NK-92 (cell line): ENCODE results near the gene ZNF491.
"Not testable (repeated sequence)": the region's sequence is repeated elsewhere in the genome, so short reads cannot be mapped to it uniquely, and the experiment has no call there.

ENCODE experiments used
- DNase-seq: peaks from one replicate; lab custom pipeline; 2025; ENCODE audit not compliant: unreplicated experiment; lab: John Stamatoyannopoulos, UW

The ZNF491 gene

DNA sequence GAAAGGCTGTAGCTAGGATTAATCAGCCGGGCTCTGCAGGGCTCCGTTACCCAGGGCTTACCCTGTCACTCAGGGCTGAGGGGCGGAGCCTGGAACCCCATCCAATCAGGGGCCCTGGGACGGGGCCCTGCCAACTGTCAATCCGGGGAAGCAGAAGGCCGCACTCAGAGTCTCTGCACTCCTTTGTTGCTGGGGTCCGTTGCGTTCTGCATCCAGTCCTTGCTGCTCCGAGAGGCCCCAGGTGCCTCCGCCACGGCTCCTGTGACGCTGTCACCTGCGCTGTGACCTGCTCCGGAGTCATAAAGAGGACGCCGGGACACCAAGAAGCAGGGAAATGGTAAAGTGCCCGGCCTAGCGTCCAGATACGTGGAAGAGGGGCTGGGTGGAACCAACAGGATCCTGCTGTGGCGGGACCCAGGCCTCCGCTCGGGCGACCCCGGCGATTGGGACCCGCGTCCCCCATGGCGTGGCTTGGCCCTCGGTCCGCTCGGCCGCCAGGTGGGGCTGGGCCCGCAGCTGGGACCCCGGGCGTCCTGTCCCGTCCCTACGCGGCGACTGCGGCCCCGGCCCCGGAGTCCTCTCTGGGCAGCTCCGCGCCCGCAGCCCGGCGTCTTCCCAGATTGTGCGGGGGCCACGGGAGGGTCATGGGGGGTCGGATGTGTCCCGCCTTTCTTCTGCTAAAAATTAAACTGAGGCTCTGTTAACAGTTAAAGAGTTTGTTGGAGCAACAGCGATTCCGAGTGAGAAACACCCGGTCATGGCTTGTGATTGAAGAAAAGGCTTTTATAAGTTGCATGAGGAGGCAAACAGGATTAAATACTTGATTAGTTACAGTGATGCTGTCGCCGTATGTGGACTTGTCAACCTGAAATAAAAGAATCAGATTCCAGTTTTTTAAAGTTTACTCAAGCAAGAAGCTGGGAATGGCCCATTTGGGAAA lies at the start of gene ZNF491:
ZNF491 (plus strand) TSS at position 133 of the 940 bp plus-strand sequence. CDS start 7,431 bp downstream, outside the sequence.
- DNase-seq: no peak

DNA sequence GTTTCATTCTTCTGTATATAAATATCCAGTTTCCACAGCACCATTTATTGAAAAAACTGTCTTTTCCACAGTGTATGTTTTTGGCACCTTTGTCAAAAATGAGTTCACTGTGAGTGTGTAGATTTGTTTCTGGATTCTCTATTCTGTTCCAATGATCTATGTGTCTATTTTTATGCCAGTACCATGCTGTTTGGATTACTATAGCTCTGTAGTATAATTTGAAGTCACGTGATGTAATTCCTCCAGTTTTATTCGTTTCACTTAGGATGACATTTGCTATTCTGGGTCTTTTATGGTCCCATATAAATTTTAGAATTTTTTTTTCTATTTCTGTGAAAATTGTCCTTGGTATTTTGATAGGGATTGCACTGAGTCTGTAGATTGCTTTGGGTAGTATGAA lies 48.6 kb upstream of the ZNF491 start:
- DNase-seq: no peak

DNA sequence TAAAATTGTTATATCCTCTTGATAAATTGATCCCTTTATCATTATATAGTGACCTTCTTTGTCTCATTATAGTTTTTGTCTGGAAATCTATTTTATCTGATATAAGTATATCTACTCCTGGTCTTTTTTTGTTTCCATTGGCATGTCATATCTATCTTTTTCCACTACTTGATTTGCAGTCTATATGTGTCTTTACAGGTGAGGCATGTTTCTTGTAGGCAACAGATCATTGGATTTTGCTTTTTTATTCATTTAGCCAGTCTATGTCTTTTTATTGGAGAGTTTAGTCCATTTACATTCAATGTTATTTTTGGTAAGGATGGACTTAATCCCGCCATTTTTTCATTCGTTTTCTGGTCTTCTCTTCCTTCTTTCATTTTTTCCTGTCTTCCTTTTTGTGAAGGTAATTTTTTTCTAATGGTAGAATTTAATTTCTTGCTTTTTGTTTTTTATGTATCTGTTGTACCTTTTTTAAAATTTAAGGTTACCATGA lies 46.0 kb upstream of the ZNF491 start:
- DNase-seq: no peak

DNA sequence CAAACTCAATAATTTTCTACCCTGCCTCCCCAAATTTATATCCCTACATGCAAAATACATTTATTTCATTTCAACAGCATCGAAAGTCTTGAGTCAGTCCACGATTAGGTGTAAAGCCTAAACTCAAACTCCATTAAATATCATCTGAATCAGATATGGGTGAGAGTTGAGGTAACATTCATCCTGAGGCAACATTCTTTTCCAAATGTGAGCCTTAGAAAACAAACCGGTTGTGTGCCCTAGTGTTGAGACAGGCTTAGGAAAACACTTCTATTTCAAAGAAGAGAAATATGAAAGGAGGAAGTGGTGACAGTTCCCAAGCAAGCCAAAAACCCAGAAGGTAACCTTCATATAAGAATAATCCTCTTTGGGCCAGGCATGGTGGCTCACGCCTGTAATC lies 43.7 kb upstream of the ZNF491 start:
- DNase-seq: no peak

DNA sequence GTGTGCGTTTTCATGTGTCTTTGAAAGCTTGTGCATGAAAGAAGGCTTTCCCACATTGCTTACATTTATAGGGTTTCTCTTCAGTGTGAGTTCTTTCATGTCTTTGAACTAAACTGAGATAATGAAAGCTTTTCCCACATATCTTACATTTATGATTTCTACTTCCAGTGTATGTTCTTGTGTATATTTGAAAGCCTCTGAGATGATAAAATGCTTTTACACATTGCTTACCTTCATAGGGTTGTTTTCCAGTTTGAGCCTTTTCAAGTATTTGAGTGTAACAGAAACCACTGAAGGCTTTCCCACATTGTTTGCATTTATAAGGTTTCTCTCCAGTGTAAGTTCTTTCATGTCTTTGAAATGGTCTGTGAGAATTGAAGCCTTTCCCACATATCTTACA lies 41.4 kb upstream of the ZNF491 start:
- no peak for DNase-seq

DNA sequence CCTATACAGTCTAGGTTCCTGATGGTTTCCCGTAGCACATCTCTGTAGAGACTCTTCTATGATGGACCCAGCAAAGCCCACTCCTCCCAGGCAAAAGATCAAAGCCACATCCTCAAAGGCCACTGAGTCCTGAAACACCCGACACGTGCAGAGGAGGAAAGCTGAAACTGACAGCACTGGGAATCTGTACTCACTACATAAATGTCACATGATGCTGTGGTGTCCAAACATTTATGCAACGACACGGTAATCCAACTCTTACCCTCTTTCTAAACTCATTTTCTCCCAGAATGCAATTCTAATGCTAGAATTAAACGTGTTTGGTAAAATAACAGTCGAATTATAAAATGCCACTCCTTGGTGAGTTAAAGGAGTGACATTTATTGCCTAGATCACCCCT lies 38.5 kb upstream of the ZNF491 start:
- no peak for DNase-seq

DNA sequence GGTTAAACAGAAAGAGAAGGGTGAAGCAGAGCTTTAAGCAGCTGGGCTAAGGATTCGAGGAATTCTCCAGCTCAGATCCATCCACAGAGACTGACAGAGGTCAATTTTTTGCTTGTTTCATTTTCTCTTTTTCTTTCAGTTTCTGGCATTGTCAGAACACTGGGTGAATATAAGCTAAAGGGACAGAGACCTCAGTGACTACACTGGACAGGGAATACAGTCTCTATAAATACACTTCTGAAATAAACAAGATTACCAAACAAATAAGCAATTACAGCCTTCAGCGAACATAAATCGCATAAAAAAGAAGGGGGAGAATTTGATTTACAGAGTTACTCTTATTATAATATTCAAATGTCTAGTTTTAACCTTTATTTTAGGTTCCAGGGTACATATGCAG lies 35.2 kb upstream of the ZNF491 start:
- no peak for DNase-seq

DNA sequence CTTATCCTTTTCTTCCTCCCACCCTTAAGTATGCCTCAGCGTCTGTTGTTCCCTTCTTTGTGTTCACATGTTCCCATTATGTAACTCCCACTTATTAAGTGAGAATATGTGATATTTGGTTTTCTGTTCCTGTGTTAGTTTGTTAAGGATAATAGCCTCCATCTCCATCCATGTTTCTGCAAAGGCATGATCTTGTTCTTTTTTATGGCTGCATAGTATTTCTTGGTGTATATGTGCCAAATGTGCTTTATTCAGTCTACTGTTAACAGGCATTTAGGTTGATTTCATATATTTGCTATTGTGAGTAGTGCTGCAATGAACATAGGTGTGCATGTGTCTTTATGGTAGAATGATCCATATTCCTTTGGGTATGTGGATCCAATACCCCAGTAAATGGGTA lies 34.7 kb upstream of the ZNF491 start:
- DNase-seq: no peak

DNA sequence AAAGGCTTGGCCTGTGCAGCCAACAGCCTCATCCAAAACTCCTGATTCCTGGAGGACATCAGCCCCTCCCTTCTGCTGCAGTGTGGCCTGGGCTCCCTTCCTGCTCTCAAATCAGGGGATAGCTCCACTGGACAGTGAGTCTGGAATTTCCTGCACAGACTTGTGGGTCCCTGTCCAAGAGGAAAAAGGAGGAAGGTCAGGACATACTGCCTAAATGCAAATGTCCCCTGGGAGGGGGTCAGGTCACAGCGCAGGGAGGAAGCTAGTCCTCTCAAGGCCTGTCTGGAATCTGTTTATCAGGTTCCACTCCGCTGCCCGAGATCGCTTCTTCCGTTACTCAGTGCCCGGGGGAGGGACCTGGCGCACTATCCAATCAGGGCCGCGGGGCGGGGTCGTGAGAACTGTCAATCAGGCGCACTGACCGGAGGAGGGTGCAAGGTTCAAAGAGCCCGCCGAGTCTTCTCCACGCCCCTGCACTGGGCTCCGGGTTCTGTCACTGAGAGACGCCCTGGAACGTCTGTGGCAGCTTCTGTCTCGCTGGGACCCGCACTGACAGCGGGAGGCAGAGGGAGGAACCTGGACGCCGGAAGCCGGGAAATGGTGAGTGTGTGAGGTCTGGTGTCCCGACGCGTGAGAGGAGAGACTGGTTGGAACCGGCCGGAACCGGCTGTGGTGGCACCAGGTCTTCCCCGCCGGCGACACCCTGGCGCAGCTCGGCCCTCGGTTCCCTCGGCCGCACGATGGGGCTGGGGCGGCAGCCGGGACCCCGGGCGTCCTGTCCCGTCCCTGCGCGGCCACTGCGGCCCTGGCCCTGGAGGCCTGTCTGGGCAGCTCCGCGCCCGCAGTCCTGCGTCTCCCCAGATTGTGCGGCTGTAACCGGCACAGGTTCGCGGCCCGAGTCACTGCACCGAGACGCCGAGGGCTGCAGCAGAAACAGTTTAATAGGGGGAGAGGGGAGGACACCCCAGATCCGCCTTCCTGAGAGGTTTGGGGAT lies 31.4 kb upstream of the ZNF491 start, which contains the start of gene ZNF441:
ZNF441 (plus strand) TSS at position 404 of the 995 bp plus-strand sequence; CDS start at position 598, 194 bp downstream.
- DNase-seq: peak; percentile 23

DNA sequence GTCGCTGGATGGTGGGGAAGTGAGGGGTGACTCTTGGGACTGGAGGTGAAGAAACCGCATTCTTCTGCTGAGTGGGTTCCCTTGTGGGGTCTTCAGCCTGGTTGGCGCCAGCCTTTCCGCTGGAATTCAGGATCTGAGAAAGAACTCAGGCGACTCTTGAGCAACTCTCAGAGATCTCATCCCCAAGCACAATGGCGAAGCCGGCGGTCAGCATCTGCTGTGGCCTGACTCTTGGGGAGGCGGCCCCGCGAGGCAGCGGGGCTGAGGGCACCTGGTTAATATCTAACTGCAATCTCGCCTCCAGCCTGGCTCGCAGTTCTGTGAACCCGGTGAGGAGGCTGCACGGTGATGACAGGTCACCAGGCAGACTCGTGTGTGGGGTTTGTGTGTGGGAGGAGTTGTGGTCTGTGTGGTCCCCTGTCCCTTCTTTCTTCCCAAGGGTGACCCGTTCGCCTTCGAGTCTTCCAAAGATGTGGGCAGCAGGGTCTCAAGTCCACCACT lies 30.6 kb upstream of the ZNF491 start:
- no peak for DNase-seq

DNA sequence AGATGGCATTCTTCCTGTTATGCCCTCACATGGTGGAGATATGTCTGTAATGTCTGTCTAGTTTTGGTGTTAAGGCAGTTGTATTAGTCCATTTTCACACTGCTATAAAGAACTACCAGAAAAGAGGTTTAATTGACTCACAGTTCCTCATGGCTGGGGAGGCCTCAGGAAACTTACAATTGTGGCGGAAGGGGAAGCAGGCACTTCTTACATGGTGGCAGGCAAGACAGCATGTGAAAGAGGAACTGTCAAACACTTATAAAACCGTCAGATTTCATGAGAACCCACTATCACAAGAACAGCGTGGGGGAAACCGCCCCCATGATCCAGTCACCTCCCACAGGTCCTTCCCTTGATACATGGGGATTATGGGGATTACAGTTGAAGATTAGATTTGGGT lies 28.3 kb upstream of the ZNF491 start:
- no peak for DNase-seq

DNA sequence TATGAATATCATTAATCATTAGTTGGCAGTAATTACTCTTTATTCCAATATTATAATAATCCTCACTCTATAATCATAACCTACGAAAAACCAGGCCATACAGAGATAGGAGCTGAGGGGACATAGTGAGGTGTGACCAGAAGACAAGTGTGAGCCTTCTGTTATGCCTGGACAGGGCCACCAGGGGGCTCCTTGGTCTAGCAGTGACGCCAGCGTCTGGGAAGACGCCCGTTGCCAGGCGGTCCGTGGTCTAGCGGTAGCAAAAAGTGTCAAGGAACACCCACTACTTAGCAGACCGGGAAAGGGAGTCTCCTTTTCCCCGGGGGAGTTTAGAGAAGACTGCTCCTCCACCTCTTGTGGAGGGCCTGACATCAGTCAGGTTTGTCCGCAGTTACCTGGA lies 26.8 kb upstream of the ZNF491 start:
- not testable (repeated sequence) for DNase-seq

DNA sequence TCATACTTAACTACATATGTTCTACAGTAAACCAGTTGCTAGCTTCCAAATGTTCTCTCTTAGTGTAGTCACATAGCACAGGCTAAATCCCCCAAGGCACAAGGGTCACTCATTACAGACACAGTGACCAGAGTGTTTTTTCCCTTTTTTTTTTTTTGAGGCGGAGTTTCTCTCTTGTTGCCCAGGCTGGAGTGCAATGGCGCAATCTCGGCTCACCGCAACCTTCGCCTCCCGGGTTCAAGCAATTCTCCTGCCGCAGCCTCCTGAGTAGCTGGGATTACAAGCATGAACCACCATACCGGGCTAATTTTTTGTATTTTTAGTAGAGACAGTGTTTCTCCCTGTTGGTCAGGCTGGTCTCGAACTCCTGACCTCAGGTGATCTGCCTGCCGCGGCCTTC lies 21.7 kb upstream of the ZNF491 start:
- not testable (repeated sequence) for DNase-seq

DNA sequence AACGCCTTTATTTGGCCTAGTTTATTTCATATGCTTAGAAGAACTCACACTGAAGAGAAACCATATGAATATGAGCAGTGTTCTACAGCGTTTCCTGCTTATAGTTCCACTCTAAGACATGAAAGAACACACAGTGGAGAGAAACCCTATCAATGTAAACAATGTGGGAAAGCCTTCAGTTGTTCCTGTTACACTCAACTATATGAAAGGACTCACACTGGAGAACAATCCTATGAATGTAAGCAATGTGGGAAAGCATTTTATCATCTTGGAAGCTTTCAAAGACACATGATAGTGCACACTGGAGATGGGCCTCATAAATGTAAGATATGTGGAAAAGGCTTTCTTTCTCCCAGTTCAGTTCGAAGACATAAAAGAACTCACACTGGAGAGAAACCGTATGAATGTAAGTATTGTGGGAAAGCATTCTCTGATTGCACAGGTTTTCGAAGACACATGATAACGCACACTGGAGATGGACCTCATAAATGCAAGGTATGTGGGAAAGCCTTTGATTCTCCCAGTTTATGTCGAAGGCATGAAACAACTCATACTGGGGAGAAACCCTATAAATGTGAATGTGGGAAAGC lies 17.8 kb upstream of the ZNF491 start:
- no peak for DNase-seq

DNA sequence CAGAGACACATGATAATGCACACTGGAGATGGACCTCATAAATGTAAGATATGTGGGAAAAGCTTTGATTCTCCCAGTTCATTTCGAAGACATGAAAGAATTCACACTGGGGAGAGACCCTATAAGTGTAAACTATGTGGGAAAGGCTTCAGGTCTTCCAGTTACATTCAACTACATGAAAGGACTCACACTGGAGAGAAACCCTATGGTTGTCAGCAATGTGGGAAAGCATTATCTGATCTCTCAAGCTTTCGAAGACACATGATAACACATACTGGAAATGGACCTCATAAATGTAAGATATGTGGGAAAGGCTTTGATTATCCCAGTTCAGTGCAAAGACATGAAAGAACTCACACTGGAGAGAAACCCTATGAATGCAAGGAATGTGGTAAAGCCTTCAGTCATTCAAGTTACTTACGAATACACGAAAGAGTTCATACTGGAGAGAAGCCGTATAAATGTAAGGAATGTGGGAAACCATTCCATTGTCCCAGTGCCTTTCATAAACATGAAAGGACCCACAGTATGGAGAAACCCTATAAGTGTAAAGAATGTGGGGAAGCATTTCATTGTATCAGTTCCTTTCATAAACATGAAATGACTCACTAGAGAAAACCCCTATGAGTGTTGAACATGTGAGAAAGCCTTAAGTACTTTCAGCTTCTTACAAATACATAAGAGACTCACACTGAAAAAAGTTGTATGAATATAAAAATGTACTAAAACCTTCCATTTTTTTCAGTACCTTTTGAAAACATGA lies 16.8 kb upstream of the ZNF491 start:
- no peak for DNase-seq

DNA sequence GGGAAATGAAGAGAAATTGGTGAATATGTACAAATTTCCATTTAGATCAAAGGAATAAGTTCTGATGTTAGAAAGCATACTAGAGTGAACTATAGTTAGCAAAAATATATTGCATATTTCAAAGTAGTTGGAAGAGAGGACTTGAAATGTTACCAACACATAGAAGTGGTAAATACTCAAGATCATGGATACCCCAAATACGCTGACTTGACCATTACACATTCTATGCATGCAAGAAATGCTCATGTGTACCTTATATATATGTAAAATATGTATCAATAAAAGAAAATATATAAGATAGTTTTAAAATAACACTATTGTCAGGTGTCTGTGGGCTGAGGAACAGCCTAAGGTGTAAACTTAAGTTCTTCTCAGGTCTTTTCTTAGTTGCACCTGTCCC lies 14.6 kb upstream of the ZNF491 start:
- no peak for DNase-seq

DNA sequence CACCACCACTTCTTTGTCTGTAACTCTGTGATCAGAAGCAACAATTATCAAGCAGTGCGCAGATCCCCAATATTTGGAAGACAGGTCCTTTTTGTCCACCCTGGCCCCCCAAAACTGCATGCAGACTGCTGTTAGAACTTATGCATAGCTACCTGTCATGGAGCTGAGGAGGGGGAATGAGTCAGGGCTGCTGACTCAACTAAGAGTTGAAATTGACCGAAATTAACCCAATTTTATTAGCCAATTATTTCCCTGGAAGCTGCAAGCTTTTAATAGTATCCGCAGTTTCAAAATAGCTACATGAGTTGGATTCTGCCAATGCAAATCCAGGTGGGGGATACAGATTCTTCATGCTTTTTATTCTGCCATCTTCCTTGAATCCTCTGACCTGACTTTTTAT lies 14.0 kb upstream of the ZNF491 start:
- no peak for DNase-seq

DNA sequence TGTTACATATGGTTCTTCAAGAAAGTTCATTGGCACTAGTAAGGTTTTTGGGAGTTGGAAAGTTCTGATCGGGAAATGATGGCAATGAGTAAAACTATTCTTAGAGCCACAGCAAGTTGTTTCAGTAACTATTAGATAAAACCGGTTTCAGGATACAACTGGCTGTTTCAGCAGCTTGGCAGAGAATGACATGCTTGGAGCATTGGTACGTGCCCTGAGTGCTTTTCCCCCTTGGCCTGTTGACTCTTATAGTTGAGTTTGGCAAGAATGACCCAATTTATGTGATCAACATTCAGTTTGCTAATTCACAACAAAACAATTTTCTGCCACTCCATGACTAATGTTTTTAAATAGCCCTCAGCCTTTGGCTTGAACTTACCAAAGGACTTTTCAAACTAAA lies 10.8 kb upstream of the ZNF491 start:
- DNase-seq: no peak

DNA sequence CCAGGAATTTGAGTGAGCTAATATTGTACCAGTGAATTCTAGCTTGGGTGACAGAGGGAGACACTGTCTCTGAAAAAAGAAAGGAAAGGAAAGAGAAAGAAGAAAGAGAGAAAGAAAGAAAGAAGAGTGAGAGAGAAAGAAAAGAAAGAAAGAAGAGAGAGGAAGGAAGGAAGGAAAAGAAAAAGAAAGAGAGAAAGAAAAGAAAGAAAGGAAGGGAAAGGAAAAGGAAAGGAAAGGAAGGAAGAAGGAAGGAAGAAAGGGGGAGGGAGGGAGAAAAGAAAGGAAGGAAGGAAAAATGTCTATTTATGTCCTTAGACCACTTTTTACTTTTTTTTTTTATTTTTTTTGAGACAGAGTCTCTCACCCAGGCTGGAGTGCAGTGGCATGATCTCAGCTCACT lies 5.4 kb upstream of the ZNF491 start:
- DNase-seq: no peak

DNA sequence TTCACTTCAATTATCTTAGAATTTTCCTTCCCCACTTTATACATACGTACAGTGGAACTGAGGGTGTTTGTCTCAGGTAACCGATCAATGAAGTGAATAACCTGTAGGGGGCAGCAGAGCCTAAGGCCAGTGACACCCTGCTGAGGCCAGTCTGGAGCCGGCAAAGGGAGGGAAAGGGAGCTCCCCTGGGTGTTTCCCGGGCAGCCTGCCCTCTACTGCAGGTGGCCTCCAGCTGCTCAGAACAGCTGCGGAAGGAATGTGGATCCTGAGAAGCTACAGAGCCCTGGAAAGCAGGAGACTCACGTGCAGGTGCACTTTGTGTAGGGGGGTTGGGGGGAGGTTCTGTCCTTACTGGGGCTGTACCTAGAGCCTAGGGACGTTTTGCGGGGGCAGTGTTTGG lies 832 bp upstream of the ZNF491 start:
- no peak for DNase-seq
